GM04504 (cell line): ENCODE measurements around the gene RSPO1.

ENCODE experiments used
- DNase-seq: peaks from one replicate; pipeline ENCODE4 v3.0.0-alpha.2; 2012; ENCODE audit warnings: low read depth

Gene RSPO1

GRCh38 chr1:37564892-37565291, 69.8 kb downstream of the RSPO1 start:
- no peak for DNase-seq

GRCh38 chr1:37562984-37563383, 71.7 kb downstream of the RSPO1 start:
- no peak for DNase-seq
